Keratinocyte (primary cell): Measurements from ENCODE around the gene ZNF524.

Experiments used
- EZH2 ChIP-seq: IDR thresholded peaks from one replicate; pipeline ENCODE4 v1.6.1; 2012; ENCODE audit warnings: inconsistent platforms, mild to moderate bottlenecking, low read length, moderate library complexity
- TF ChIP-seq, protein P1 (sequence below), 3 experiments: IDR thresholded peaks in 1 of 3; conservative IDR thresholded peaks in 1 of 3; optimal IDR thresholded peaks in 1 of 3; 2 replicates in 2 of 3; 3 replicates in 1 of 3; pipeline versions ENCODE3 to v1.5.1; 2011; ENCODE audit warnings: low read length in 3 of 3, mild to moderate bottlenecking in 3 of 3, moderate library complexity in 2 of 3, control low read depth in 1 of 3, inconsistent platforms in 1 of 3; ENCODE audit not compliant: insufficient read depth in 2 of 3; ENCODE audit errors: extremely low read depth in 1 of 3

DNA sequence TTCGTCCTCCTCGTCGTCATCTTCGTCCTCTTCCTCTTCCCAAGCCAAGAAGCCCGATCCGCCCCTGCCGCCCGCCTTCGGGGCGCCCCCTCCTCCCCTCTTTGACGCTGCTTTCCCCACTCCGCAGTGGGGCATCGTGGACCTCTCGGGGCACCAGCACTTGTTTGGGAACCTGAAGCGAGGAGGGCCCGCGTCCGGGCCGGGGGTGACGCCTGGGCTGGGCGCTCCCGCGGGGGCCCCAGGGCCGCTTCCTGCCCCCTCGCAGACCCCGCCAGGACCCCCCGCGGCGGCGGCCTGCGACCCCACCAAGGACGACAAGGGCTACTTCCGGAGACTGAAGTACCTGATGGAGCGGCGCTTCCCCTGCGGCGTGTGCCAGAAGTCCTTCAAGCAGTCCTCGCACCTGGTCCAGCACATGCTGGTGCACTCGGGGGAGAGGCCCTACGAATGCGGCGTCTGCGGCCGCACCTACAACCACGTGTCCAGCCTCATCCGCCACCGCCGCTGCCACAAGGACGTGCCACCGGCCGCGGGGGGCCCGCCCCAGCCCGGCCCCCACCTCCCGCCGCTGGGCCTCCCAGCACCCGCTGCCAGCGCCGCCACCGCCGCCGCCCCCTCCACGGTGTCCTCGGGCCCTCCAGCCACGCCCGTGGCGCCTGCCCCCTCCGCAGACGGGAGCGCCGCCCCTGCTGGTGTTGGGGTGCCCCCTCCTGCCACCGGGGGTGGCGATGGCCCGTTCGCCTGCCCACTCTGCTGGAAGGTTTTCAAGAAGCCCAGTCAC is 14.0 kb downstream of the ZNF524 start:
- TF ChIP-seq, protein P1, sequence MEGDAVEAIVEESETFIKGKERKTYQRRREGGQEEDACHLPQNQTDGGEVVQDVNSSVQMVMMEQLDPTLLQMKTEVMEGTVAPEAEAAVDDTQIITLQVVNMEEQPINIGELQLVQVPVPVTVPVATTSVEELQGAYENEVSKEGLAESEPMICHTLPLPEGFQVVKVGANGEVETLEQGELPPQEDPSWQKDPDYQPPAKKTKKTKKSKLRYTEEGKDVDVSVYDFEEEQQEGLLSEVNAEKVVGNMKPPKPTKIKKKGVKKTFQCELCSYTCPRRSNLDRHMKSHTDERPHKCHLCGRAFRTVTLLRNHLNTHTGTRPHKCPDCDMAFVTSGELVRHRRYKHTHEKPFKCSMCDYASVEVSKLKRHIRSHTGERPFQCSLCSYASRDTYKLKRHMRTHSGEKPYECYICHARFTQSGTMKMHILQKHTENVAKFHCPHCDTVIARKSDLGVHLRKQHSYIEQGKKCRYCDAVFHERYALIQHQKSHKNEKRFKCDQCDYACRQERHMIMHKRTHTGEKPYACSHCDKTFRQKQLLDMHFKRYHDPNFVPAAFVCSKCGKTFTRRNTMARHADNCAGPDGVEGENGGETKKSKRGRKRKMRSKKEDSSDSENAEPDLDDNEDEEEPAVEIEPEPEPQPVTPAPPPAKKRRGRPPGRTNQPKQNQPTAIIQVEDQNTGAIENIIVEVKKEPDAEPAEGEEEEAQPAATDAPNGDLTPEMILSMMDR (optimal IDR thresholded peaks at IDR 0.05 in 1 of 3, IDR thresholded peaks at IDR 0.05 in 1 of 3, conservative IDR thresholded peaks at IDR 0.05 in 1 of 3; ENCODE audit: extremely low read depth in 1 of 3, insufficient read depth in 2 of 3, low read length in 3 of 3) = no peak
- TF ChIP-seq EZH2 = no peak
